Tibial artery (tissue), 4 donors: Measurements from ENCODE around the gene WIPF3.

ENCODE experiments used
- DNase-seq, 2 donors: peaks; one replicate each; pipeline ENCODE4 v3.0.0-alpha.2; 2019
- H3K27ac ChIP-seq, 2 donors: fragments of 200-600 bp; sonication (generic) in 1 of 2; 1 replicate in 1 of 2; 2 replicates in 1 of 2; pipeline ENCODE4 v1.5.1; 2018 to 2019; ENCODE audit warnings: mild to moderate bottlenecking in 1 of 2
- H3K27me3 ChIP-seq, 2 donors: fragments of 200-600 bp; sonication (generic) in 1 of 2; one replicate each; pipeline versions ENCODE4 v1.5.1 to v1.6.0; 2016 to 2019
- H3K36me3 ChIP-seq, 3 donors: fragments of 200-600 bp; sonication (generic) in 2 of 3; one replicate each; pipeline ENCODE4 v1.5.1; 2016 to 2019; ENCODE audit warnings: mild to moderate bottlenecking in 2 of 3
- H3K4me1 ChIP-seq, 4 donors: fragments of 200-600 bp; sonication (generic) in 2 of 4; 1 replicate in 3 of 4; 2 replicates in 1 of 4; pipeline ENCODE4 v1.5.1; 2016 to 2019
- H3K4me3 ChIP-seq, 2 donors: fragments of 200-600 bp; sonication (generic) in 1 of 2; 1 replicate in 1 of 2; 2 replicates in 1 of 2; pipeline ENCODE4 v1.5.1; 2018 to 2019; ENCODE audit warnings: mild to moderate bottlenecking in 2 of 2
- H3K9me3 ChIP-seq, 3 donors: fragments of 200-600 bp; sonication (generic) in 1 of 3; one replicate each; pipeline ENCODE4 v1.5.1; 2016 to 2019
- CTCF ChIP-seq, 2 experiments: fragments of 200-600 bp in 1 of 2; fragments of 450-650 bp in 1 of 2; IDR thresholded peaks; one replicate each; pipeline ENCODE4 v1.5.1; 2017 to 2019; ENCODE audit warnings: antibody characterized with exemption in 2 of 2, mild to moderate bottlenecking in 1 of 2, moderate library complexity in 1 of 2
- intact Hi-C: fragments of 100-400 bp; cut with DNase I; formaldehyde crosslinking; loops from one replicate; pipeline ENCODE4 v1.15.0; 2023; ENCODE audit warnings: low total_unique reads

WIPF3 gene

GRCh38 chr7:29847916-29848315 lies 41.6 kb downstream of the WIPF3 start:
- H3K4me1 ChIP-seq: no peaks in the 10 kb centered on the region
- H3K9me3 ChIP-seq: no peaks in the 10 kb centered on the region
- no peak for TF ChIP-seq CTCF (IDR thresholded peaks at IDR 0.05)
- no peak for DNase-seq
- H3K4me3 ChIP-seq: no peak overlapping the region
- no peak overlapping the region for H3K27ac ChIP-seq
- no peaks in the 10 kb centered on the region for H3K36me3 ChIP-seq
- intact Hi-C loops: no loop called here
- no peaks in the 10 kb centered on the region for H3K27me3 ChIP-seq

GRCh38 chr7:29848941-29849340 lies 42.6 kb downstream of the WIPF3 start:
- no peaks in the 10 kb centered on the region for H3K27me3 ChIP-seq
- DNase-seq: no peak
- H3K9me3 ChIP-seq: no peaks in the 10 kb centered on the region
- no peak for TF ChIP-seq CTCF (IDR thresholded peaks at IDR 0.05)
- no peak overlapping the region for H3K27ac ChIP-seq
- H3K36me3 ChIP-seq: no peaks in the 10 kb centered on the region
- H3K4me3 ChIP-seq: no peak overlapping the region
- intact Hi-C loops: no loop called here
- no peaks in the 10 kb centered on the region for H3K4me1 ChIP-seq

- no peaks in the 10 kb centered on the region for H3K36me3 ChIP-seq
- no peak for TF ChIP-seq CTCF (IDR thresholded peaks at IDR 0.05)
- no peaks in the 10 kb centered on the region for H3K4me1 ChIP-seq
- DNase-seq: no peak
- intact Hi-C loops: no loop called here
- H3K9me3 ChIP-seq: no peaks in the 10 kb centered on the region
- H3K27ac ChIP-seq: no peak overlapping the region
- no peak overlapping the region for H3K4me3 ChIP-seq
- no peaks in the 10 kb centered on the region for H3K27me3 ChIP-seq
Observed at GRCh38 chr7:29851487-29851886, 45.2 kb downstream of the WIPF3 start.

- H3K27me3 ChIP-seq: no peaks in the 10 kb centered on the region
Observed at GRCh38 chr7:29852457-29852856, 46.1 kb downstream of the WIPF3 start.

GRCh38 chr7:29853072-29853471 lies 46.8 kb downstream of the WIPF3 start:
- no peak for DNase-seq
- H3K36me3 ChIP-seq: no peaks in the 10 kb centered on the region
- intact Hi-C loops: no loop called here
- no peak overlapping the region for H3K4me3 ChIP-seq
- no peak overlapping the region for H3K27ac ChIP-seq
- no peaks in the 10 kb centered on the region for H3K27me3 ChIP-seq
- H3K4me1 ChIP-seq: peaks cover 0 to 2% (median under 1%) of the 10 kb centered on the region in 4 donors
- no peaks in the 10 kb centered on the region for H3K9me3 ChIP-seq
- TF ChIP-seq CTCF (IDR thresholded peaks at IDR 0.05): no peak

More at GRCh38 chr7:29852457-29852856, 46.1 kb downstream of the WIPF3 start:
- H3K4me3 ChIP-seq: no peak overlapping the region
- H3K36me3 ChIP-seq: no peaks in the 10 kb centered on the region
- no peak overlapping the region for H3K27ac ChIP-seq
- H3K9me3 ChIP-seq: no peaks in the 10 kb centered on the region
- TF ChIP-seq CTCF (IDR thresholded peaks at IDR 0.05): no peak
- intact Hi-C loops: no loop called here
- no peak for DNase-seq
- no peaks in the 10 kb centered on the region for H3K4me1 ChIP-seq

- DNase-seq: no peak
- intact Hi-C loops: no loop called here
- no peaks in the 10 kb centered on the region for H3K36me3 ChIP-seq
Observed at GRCh38 chr7:29853789-29854188, 47.5 kb downstream of the WIPF3 start.

More at GRCh38 chr7:29853789-29854188, 47.5 kb downstream of the WIPF3 start:
- no peaks in the 10 kb centered on the region for H3K27me3 ChIP-seq
- H3K9me3 ChIP-seq: no peaks in the 10 kb centered on the region
- H3K27ac ChIP-seq: no peak overlapping the region
- H3K4me3 ChIP-seq: no peak overlapping the region
- TF ChIP-seq CTCF (IDR thresholded peaks at IDR 0.05): no peak
- H3K4me1 ChIP-seq: peaks cover 0 to 9% (median 2%) of the 10 kb centered on the region in 4 donors
